ENCODE measurements around the gene GRK2.

Gene GRK2

DNA sequence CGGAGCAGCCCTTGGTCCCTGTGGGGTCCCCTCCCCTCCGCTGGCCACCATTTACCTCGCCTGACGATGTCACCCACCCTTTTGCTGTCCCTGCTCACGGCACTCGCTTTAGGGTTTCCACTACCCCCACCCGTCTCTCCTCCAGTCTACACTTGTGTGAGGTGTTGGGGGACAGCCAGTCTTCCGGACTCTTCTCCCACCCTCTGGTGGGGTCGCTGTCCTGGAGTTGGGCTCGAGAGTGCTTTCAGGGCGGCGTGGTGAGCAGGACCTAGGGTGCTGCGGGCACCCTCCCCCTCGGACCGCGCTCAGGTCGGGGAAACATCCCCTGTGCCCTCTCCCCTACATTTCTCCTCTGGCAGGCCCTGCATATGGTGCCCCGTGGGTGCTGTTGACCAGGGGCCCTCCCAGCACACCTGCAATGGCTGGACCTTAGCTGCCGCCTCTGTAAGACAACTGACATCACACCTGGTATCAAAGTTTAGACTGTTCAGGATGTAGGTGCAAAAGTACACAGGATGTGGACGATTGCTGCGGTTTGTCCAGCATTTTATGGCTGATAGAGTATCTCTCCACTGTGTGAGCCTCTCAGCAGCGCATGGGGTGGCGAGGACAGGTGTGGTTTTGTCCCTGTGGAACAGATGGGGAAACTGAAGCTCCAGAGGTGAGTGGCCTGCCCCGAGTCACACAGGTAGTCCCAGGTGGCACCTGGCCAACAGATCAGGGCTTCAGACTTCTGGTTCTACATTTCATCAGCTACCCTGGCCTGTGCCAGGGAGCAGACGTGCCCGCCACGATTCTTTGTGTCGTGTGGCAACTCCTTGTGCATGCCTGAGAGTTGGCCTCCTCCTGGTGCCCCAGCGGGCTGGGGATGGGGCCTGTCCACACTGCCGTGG is 1.2 kb downstream of the GRK2 start:
- DNase-seq (ENCODE audit: low spot score) = no peak
- in situ Hi-C loops (cut with MboI; ENCODE audit: low pct_unique_long_range_greater_than_20kb, low sequenced_read_pairs, unreplicated experiment) = no loop called here
- TF ChIP-seq, protein P1, sequence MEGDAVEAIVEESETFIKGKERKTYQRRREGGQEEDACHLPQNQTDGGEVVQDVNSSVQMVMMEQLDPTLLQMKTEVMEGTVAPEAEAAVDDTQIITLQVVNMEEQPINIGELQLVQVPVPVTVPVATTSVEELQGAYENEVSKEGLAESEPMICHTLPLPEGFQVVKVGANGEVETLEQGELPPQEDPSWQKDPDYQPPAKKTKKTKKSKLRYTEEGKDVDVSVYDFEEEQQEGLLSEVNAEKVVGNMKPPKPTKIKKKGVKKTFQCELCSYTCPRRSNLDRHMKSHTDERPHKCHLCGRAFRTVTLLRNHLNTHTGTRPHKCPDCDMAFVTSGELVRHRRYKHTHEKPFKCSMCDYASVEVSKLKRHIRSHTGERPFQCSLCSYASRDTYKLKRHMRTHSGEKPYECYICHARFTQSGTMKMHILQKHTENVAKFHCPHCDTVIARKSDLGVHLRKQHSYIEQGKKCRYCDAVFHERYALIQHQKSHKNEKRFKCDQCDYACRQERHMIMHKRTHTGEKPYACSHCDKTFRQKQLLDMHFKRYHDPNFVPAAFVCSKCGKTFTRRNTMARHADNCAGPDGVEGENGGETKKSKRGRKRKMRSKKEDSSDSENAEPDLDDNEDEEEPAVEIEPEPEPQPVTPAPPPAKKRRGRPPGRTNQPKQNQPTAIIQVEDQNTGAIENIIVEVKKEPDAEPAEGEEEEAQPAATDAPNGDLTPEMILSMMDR (IDR thresholded peaks at IDR 0.05; ENCODE audit: extremely low read depth, insufficient read depth, missing control alignments) = no peak

DNA sequence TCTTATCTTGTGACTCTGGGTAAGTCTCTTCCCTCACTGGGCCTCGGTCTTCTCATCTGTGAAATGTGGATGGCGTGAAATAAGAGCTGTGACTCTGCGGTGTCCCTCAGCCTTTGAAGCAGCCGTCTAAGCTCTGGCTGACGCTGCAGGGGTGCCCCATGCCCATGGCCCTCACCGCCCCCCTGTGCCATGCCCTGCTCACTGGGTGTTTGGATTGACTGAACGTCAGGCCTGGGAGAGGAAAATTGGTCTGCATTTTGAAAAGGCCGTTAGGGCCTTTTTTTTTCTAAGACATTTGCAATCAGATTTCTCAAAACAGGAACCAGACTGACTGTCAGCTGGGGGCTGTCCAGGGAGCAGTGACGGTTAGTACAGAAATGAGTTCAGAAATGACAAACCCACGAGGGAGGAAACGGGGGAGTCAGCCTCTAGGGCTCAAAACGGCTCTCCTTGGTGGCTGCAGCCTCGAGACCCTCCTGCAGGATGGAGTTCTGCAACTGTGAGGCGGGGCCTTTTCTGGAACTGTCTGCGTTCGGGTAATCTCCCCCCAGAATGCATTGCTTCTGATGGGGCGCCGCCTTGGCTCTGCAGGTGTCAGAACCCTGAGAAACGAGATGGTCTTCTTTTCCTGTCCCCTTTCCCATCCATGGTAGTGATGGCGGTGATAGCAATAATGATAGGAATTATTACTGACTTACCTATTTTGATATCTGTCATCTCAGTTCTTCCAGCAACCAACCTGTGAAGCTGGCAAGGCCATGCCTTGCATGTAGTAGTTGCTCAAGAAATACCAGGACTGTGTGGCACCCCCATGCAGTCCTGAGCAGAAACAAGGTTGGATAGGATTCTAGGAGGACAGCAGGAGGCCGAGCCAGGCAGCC is 2.0 kb downstream of the GRK2 start:
- in situ Hi-C loops (cut with MboI; ENCODE audit: low pct_unique_long_range_greater_than_20kb, low sequenced_read_pairs, unreplicated experiment) = no loop called here
- DNase-seq (ENCODE audit: low spot score) = peak; percentile 92
- TF ChIP-seq, protein P1 (IDR thresholded peaks at IDR 0.05; ENCODE audit: extremely low read depth, insufficient read depth, missing control alignments) = no peak

DNA sequence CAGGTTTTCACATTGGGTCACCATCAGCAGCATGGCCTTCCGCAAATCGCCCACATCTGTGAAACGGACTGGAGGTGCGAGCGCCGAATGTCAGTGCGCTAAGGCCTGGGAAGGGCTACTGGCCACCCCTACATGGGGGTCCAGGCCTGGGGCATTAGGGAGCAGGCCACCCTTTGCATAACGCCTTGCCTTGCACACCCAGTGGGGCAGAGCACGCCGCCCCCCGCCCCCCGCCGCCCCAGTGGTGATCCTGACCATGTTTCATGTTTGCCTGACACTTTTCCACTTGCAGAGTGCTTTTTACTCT is 2.6 kb downstream of the GRK2 start:
- TF ChIP-seq, protein P1 (IDR thresholded peaks at IDR 0.05; ENCODE audit: extremely low read depth, insufficient read depth, missing control alignments) = no peak
- no peak for DNase-seq (ENCODE audit: low spot score)
- in situ Hi-C loops (cut with MboI; ENCODE audit: low pct_unique_long_range_greater_than_20kb, low sequenced_read_pairs, unreplicated experiment) = no loop called here

DNA sequence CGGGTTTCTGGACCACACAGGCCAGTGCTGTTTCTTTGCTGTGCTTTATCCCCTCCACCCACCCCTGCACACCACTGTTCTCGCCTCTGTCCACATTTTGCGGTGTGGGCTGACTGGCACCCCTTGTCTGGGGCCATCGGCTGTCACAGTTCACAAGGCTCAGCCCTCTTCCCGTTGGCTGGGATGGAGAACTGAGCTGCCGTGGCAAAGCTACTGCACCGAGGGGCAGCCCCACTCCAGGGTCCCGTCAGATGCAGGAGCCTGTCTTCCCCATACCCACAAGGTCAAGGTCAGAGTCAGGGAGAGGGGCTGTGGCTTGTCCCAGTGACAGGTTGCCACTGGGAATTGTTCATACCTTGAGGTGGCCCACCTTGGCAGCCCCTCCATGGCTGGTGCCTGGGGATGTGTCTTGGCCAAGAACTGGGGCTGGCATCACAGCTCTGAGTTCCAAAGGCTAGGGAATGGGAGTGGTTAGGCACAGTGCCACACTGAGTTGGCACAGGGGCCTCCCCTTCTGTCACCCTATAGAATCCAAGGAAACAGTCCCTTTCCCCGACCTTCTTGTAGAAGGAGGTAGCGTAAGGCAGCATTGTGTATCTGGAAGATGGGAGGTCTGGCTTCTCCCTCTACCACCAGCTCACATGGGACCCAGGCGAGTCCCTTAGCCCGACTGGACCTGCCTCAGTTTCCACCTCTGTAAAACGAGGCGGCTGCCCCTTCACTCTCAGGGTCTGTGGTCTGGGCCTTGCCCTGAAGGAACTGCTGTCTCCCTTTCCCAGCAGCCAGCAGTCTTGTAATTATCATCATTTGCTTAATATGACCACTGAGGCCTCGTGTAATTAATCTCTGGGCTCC is 3.4 kb downstream of the GRK2 start:
- in situ Hi-C loops (cut with MboI; ENCODE audit: low pct_unique_long_range_greater_than_20kb, low sequenced_read_pairs, unreplicated experiment) = no loop called here
- TF ChIP-seq, protein P1 (IDR thresholded peaks at IDR 0.05; ENCODE audit: extremely low read depth, insufficient read depth, missing control alignments) = no peak
- no peak for DNase-seq (ENCODE audit: low spot score)

DNA sequence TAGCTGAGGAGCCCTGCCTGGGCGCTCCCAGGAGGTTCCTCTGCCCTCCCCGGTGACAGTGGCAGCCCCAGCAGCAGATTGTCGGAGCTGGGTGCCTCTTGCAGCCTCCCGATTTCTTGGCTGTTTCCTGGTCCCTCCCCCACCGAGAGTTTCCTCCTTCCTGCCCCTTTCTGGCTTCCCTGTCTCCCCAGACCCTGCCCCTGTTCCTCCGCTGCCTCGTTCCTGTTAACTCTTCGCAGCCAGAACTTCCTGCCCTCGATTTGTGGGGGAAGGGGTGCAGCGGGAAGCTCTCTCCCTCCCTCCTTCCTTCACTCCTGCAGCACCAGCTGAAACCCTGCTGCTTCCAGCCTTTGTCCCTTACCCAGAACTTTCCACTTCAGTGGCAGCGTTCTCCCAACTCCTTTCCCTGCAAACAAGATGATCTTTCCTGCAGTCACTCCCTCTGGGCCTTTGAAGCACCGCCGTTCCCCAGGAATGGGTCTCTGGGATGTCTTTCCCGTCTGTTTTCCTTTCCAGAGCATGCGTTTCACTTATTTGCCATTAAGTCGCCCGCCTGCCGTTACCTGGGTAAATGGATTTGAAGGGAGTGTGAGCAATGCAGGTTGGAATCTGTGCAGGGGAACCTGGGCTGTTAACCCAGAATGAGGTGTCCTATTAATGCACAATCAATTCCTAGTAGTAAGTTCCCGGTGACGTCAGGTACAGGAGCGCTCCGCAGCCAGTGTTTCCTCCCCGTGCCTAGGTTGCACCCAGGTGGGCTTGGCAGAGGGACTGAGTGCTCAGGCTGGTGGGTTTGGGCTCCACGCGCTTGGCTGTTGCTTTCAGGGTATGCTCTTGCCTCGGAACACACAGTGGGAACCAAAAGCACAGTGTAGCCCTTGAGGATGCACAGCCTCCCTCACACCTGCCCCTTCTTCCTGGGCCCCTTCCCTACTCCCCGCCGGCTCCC is 4.3 kb downstream of the GRK2 start:
- in situ Hi-C loops (cut with MboI; ENCODE audit: low pct_unique_long_range_greater_than_20kb, low sequenced_read_pairs, unreplicated experiment) = no loop called here
- no peak for DNase-seq (ENCODE audit: low spot score)
- TF ChIP-seq, protein P1 (IDR thresholded peaks at IDR 0.05; ENCODE audit: extremely low read depth, insufficient read depth, missing control alignments) = no peak

Data from GM13977 (cell line).